Measurements from ENCODE around the gene LAMA5. TPM values are rescaled to one million over a fixed set of nuclear protein-coding genes. Genes with fewer than 3 reads are reported as not detected.

LAMA5 gene
- polyA plus RNA-seq, 1 donor (not counting 4 experiments of a cell fraction or from before 2014, with no cell fraction given): 8.7 TPM

GRCh38 chr20:62377615-62378178, 10.6 kb upstream of the LAMA5 start:
- Histone ChIP-seq H3K4me3 (ENCODE audit: control insufficient read depth in 2 of 3, extremely low read depth in 1 of 3, insufficient read depth in 2 of 3, low read depth in 1 of 3, low read length in 3 of 3) (peak overlapping the region; percentile 37 to 66 (median 56)), H3K27ac (ENCODE audit: control insufficient read depth, insufficient read depth, low read length) (peak overlapping the region; percentile 94)
- no peak for DNase-seq (ENCODE audit: low read depth, low spot score)

DNA sequence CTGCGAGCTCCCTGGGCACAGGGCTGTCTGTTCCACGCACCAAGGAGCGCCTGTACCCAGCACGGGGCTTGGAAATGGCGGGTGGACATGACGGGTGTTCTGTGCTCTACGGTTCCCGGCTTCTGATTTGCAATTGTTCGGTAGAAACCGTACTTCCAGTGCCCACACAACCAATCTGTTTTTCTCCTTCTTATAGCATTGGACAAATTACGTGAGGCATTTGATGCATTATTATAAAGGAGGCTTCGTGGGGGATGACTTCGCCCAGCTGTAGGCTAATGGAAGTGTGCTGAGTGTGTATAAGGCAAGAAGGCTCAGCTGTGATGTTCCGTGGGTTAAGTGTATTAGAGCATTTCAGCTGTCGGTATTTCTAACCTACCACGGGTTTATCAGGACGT, 10.0 kb upstream of the LAMA5 start:
- H3K4me1 ChIP-seq (ENCODE audit: control insufficient read depth, extremely low read depth, insufficient read depth, low read length): peaks cover 47% of the 10 kb centered on the region
- no peaks in the 10 kb centered on the region for H3K27me3 ChIP-seq (ENCODE audit: control insufficient read depth, extremely low read depth, insufficient read depth, low read length)
- dilution Hi-C loops (cut with MboI; ENCODE audit: extremely low pct_ligation_motif_present, low sequenced_read_pairs): no loop called here

More at GRCh38 chr20:62377615-62378178, 10.6 kb upstream of the LAMA5 start:
- Histone ChIP-seq H3K9me1 (ENCODE audit: control insufficient read depth, extremely low read depth, insufficient read depth, low read length) (peaks cover 5% of the 10 kb centered on the region), H3K9ac (ENCODE audit: control insufficient read depth, extremely low read depth, insufficient read depth, low read length) (peak overlapping the region; percentile 85), H3K4me1 (ENCODE audit: control insufficient read depth, extremely low read depth, insufficient read depth, low read length) (peaks cover 47% of the 10 kb centered on the region), H3K4me2 (ENCODE audit: control insufficient read depth, extremely low read depth, insufficient read depth, low read depth, low read length) (peak overlapping the region; percentile 91), H3K79me2 (ENCODE audit: control insufficient read depth, insufficient read depth, low read length) (no peaks in the 10 kb centered on the region), H3K36me3 (ENCODE audit: control insufficient read depth in 2 of 2, extremely low read depth in 1 of 2, insufficient read depth in 2 of 2, low read length in 2 of 2) (peaks cover 5 to 11% of the 10 kb centered on the region in 2 experiments), H3K27me3 (ENCODE audit: control insufficient read depth, extremely low read depth, insufficient read depth, low read length) (no peaks in the 10 kb centered on the region), H4K20me1 (ENCODE audit: control insufficient read depth, extremely low read depth, insufficient read depth, low read length) (no peaks in the 10 kb centered on the region), H2AFZ (ENCODE audit: control insufficient read depth, low read length) (no peak overlapping the region), H3K9me3 (ENCODE audit: control insufficient read depth, low read depth, low read length) (no peaks in the 10 kb centered on the region)
- FAIRE-seq: no peak
- TF ChIP-seq, protein P1, sequence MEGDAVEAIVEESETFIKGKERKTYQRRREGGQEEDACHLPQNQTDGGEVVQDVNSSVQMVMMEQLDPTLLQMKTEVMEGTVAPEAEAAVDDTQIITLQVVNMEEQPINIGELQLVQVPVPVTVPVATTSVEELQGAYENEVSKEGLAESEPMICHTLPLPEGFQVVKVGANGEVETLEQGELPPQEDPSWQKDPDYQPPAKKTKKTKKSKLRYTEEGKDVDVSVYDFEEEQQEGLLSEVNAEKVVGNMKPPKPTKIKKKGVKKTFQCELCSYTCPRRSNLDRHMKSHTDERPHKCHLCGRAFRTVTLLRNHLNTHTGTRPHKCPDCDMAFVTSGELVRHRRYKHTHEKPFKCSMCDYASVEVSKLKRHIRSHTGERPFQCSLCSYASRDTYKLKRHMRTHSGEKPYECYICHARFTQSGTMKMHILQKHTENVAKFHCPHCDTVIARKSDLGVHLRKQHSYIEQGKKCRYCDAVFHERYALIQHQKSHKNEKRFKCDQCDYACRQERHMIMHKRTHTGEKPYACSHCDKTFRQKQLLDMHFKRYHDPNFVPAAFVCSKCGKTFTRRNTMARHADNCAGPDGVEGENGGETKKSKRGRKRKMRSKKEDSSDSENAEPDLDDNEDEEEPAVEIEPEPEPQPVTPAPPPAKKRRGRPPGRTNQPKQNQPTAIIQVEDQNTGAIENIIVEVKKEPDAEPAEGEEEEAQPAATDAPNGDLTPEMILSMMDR (optimal IDR thresholded peaks at IDR 0.05 in 1 of 3, IDR thresholded peaks at IDR 0.05 in 1 of 3, conservative IDR thresholded peaks at IDR 0.05 in 1 of 3; ENCODE audit: extremely low read depth in 1 of 3, insufficient read depth in 2 of 3, low read length in 3 of 3): no peak
- TF ChIP-seq EZH2 (IDR thresholded peaks at IDR 0.05; ENCODE audit: low read length): no peak
- dilution Hi-C loops (cut with MboI; ENCODE audit: extremely low pct_ligation_motif_present, low sequenced_read_pairs): no loop called here

More for the DNA sequence above, 10.0 kb upstream of the LAMA5 start:
- TF ChIP-seq, protein P1 (optimal IDR thresholded peaks at IDR 0.05 in 1 of 3, IDR thresholded peaks at IDR 0.05 in 1 of 3, conservative IDR thresholded peaks at IDR 0.05 in 1 of 3; ENCODE audit: extremely low read depth in 1 of 3, insufficient read depth in 2 of 3, low read length in 3 of 3): no peak
- no peak for TF ChIP-seq EZH2 (IDR thresholded peaks at IDR 0.05; ENCODE audit: low read length)
- DNase-seq (ENCODE audit: low read depth, low spot score): no peak
- H3K9ac ChIP-seq (ENCODE audit: control insufficient read depth, extremely low read depth, insufficient read depth, low read length): peak overlapping the region; percentile 85
- H3K27ac ChIP-seq (ENCODE audit: control insufficient read depth, insufficient read depth, low read length): peak overlapping the region; percentile 94
- no peaks in the 10 kb centered on the region for H4K20me1 ChIP-seq (ENCODE audit: control insufficient read depth, extremely low read depth, insufficient read depth, low read length)
- H3K9me3 ChIP-seq (ENCODE audit: control insufficient read depth, low read depth, low read length): no peaks in the 10 kb centered on the region
- FAIRE-seq: no peak
- no peaks in the 10 kb centered on the region for H3K79me2 ChIP-seq (ENCODE audit: control insufficient read depth, insufficient read depth, low read length)
- no peak overlapping the region for H3K4me3 ChIP-seq (ENCODE audit: control insufficient read depth in 2 of 3, extremely low read depth in 1 of 3, insufficient read depth in 2 of 3, low read depth in 1 of 3, low read length in 3 of 3)
- peaks cover 1 to 5% of the 10 kb centered on the region in 2 experiments for H3K36me3 ChIP-seq (ENCODE audit: control insufficient read depth in 2 of 2, extremely low read depth in 1 of 2, insufficient read depth in 2 of 2, low read length in 2 of 2)
- peak overlapping the region; percentile 91 for H3K4me2 ChIP-seq (ENCODE audit: control insufficient read depth, extremely low read depth, insufficient read depth, low read depth, low read length)
- no peak overlapping the region for H2AFZ ChIP-seq (ENCODE audit: control insufficient read depth, low read length)
- H3K9me1 ChIP-seq (ENCODE audit: control insufficient read depth, extremely low read depth, insufficient read depth, low read length): peaks cover 5% of the 10 kb centered on the region

All from keratinocyte (primary cell).